Osteocyte (in vitro differentiated cells): Measurements from ENCODE around the gene COPB2. TPM values are rescaled to one million over a fixed set of nuclear protein-coding genes. Genes with fewer than 3 reads are reported as not detected.

ENCODE experiments used
- DNase-seq: peaks from one replicate; pipeline ENCODE4 v3.0.0; 2021; ENCODE audit warnings: mixed read lengths; ENCODE audit not compliant: unreplicated experiment; ENCODE audit errors: extremely low spot score
- H3K27ac Mint-ChIP-seq: one replicate; pipeline ENCODE4 v1.8.0; 2021; ENCODE audit warnings: mild to moderate bottlenecking, mixed read lengths; ENCODE audit not compliant: unreplicated experiment
- H3K27me3 Mint-ChIP-seq: one replicate; pipeline ENCODE4 v1.8.0; 2021; ENCODE audit warnings: mixed read lengths; ENCODE audit not compliant: unreplicated experiment
- H3K36me3 Mint-ChIP-seq: one replicate; pipeline ENCODE4 v1.8.0; 2021; ENCODE audit warnings: mixed read lengths; ENCODE audit not compliant: unreplicated experiment
- H3K4me1 Mint-ChIP-seq: one replicate; pipeline ENCODE4 v1.8.0; 2021; ENCODE audit warnings: mixed read lengths; ENCODE audit not compliant: unreplicated experiment
- H3K4me3 Mint-ChIP-seq: one replicate; pipeline ENCODE4 v1.8.0; 2021; ENCODE audit warnings: mild to moderate bottlenecking, moderate library complexity, mixed read lengths; ENCODE audit not compliant: unreplicated experiment
- H3K9me3 Mint-ChIP-seq: one replicate; pipeline ENCODE4 v1.8.0; 2021; ENCODE audit warnings: mixed read lengths; ENCODE audit not compliant: unreplicated experiment
- CTCF ChIP-seq: fragments of 200-600 bp; sonication (generic); IDR thresholded peaks from 2 replicates; pipeline ENCODE4 v1.5.0; 2021; ENCODE audit warnings: antibody characterized with exemption, mild to moderate bottlenecking, moderate library complexity
- total RNA-seq: library from RNA; stranded (reverse); gene quantifications from 2 replicates; pipeline ENCODE4 v1.2.1, GENCODE V29; 2021

The COPB2 gene
- total RNA-seq, 1 donor from 2014 or later: 178 TPM

- no peak for DNase-seq
- H3K27me3 Mint-ChIP-seq: no peaks in the 10 kb centered on the region
- no peak overlapping the region for H3K4me3 Mint-ChIP-seq
- H3K9me3 Mint-ChIP-seq: no peaks in the 10 kb centered on the region
- peaks cover 72% of the 10 kb centered on the region for H3K36me3 Mint-ChIP-seq
- no peaks in the 10 kb centered on the region for H3K4me1 Mint-ChIP-seq
- H3K27ac Mint-ChIP-seq: no peak overlapping the region
- TF ChIP-seq CTCF: no peak
Observed at GRCh38 chr3:139358841-139359562, 30.4 kb downstream of the COPB2 start.

- H3K9me3 Mint-ChIP-seq: no peaks in the 10 kb centered on the region
- H3K4me3 Mint-ChIP-seq: no peak overlapping the region
- no peaks in the 10 kb centered on the region for H3K4me1 Mint-ChIP-seq
- TF ChIP-seq CTCF: no peak
- peaks cover 69% of the 10 kb centered on the region for H3K36me3 Mint-ChIP-seq
- H3K27ac Mint-ChIP-seq: no peak overlapping the region
- DNase-seq: no peak
- no peaks in the 10 kb centered on the region for H3K27me3 Mint-ChIP-seq
Observed at GRCh38 chr3:139357899-139358298, 31.5 kb downstream of the COPB2 start.

- H3K27ac Mint-ChIP-seq: peak overlapping the region; percentile 57
Observed at GRCh38 chr3:139355891-139356290, 33.6 kb downstream of the COPB2 start.

GRCh38 chr3:139355476-139355875 lies 34.0 kb downstream of the COPB2 start:
- Mint-ChIP-seq H3K4me3 (no peak overlapping the region), H3K36me3 (peaks cover 67% of the 10 kb centered on the region), H3K4me1 (no peaks in the 10 kb centered on the region), H3K27me3 (no peaks in the 10 kb centered on the region), H3K9me3 (no peaks in the 10 kb centered on the region), H3K27ac (peak overlapping the region; percentile 57)
- TF ChIP-seq CTCF: no peak
- no peak for DNase-seq

More at GRCh38 chr3:139355891-139356290, 33.6 kb downstream of the COPB2 start:
- no peak for DNase-seq
- Mint-ChIP-seq H3K4me3 (no peak overlapping the region), H3K4me1 (no peaks in the 10 kb centered on the region), H3K9me3 (no peaks in the 10 kb centered on the region), H3K36me3 (peaks cover 68% of the 10 kb centered on the region), H3K27me3 (no peaks in the 10 kb centered on the region)
- TF ChIP-seq CTCF: no peak

GRCh38 chr3:139354661-139355060 lies 34.8 kb downstream of the COPB2 start:
- Mint-ChIP-seq H3K9me3 (no peaks in the 10 kb centered on the region), H3K36me3 (peaks cover 66% of the 10 kb centered on the region), H3K27me3 (no peaks in the 10 kb centered on the region), H3K4me3 (no peak overlapping the region), H3K27ac (no peak overlapping the region), H3K4me1 (no peaks in the 10 kb centered on the region)
- DNase-seq: no peak
- TF ChIP-seq CTCF: no peak
